IMR-90 (cell line): Measurements from ENCODE around the gene OR11G2. TPM values are rescaled to one million over a fixed set of nuclear protein-coding genes. Genes with fewer than 3 reads are reported as not detected.

Experiments used
- ATAC-seq: fragments of 200-7000 bp; cut with Tn5 transposase; 2 replicates; pipeline ENCODE4 v1.9.1; 2020; ENCODE audit warnings: low read depth, mild to moderate bottlenecking, moderate library complexity
- BruUV-seq: library from RNA; stranded (reverse); fragments of 400-500 nt; replicated peaks from 2 replicates; lab custom pipeline; 2021; lab: Mats Ljungman, UMichigan
- CTCF ChIA-PET: fragments of 300-600 bp; formaldehyde crosslinking; extraction: SDS; loops from one replicate; lab custom pipeline; 2021; ENCODE audit warnings: antibody characterized with exemption; lab: Yijun Ruan, JAX
- POLR2A ChIA-PET: fragments of 300-600 bp; sonication (Branson Sonifier 250); formaldehyde crosslinking; loops from one replicate; lab custom pipeline; 2022; ENCODE audit warnings: antibody characterized with exemption; ENCODE audit not compliant: unreplicated experiment; lab: Charles Lee
- DNase-seq: peaks from one replicate; pipeline ENCODE4 v3.0.0; 2013
- H2AFZ ChIP-seq: replicated peaks from 2 replicates; pipeline ENCODE3; 2013; ENCODE audit warnings: low read length, mild to moderate bottlenecking; ENCODE audit not compliant: poor library complexity
- H2AK5ac ChIP-seq: 2 replicates; pipeline ENCODE4 v1.6.1; 2013; ENCODE audit warnings: low read depth, low read length, inconsistent platforms
- H2AK9ac ChIP-seq: replicated peaks from 2 replicates; pipeline ENCODE3; 2013; ENCODE audit warnings: mild to moderate bottlenecking, low read depth, low read length, moderate library complexity; ENCODE audit not compliant: poor library complexity
- H2BK120ac ChIP-seq: 2 replicates; pipeline ENCODE4 v1.6.1; 2013; ENCODE audit warnings: low read depth, low read length, inconsistent platforms
- H2BK15ac ChIP-seq: 3 replicates; pipeline ENCODE4 v1.6.1; 2013; ENCODE audit warnings: low read depth, low read length, inconsistent platforms
- H2BK20ac ChIP-seq: 2 replicates; pipeline ENCODE4 v1.6.1; 2013; ENCODE audit warnings: low read depth, mild to moderate bottlenecking, inconsistent platforms, low read length, moderate library complexity
- H2BK5ac ChIP-seq: 2 replicates; pipeline ENCODE4 v1.6.1; 2013; ENCODE audit warnings: mild to moderate bottlenecking, low read depth, low read length, inconsistent platforms; ENCODE audit not compliant: poor library complexity, severe bottlenecking
- H3K14ac ChIP-seq: replicated peaks from 2 replicates; pipeline ENCODE4 v1.6.1; 2013; ENCODE audit warnings: low read depth, low read length, inconsistent platforms
- H3K18ac ChIP-seq: 2 replicates; pipeline ENCODE4 v1.6.1; 2013; ENCODE audit warnings: low read depth, low read length, control low read depth
- H3K23ac ChIP-seq: 2 replicates; pipeline ENCODE4 v1.6.1; 2013; ENCODE audit warnings: low read depth, low read length, inconsistent platforms
- H3K27ac ChIP-seq: 2 replicates; pipeline ENCODE4 v1.5.1; 2013; ENCODE audit warnings: mild to moderate bottlenecking, control low read depth, low read length; ENCODE audit not compliant: insufficient read depth
- H3K27me3 ChIP-seq: 2 replicates; pipeline ENCODE4 v1.6.1; 2013; ENCODE audit warnings: low read length; ENCODE audit not compliant: control insufficient read depth, insufficient read depth
- H3K36me3 ChIP-seq: 2 replicates; pipeline ENCODE4 v1.6.1; 2013; ENCODE audit warnings: low read length, mixed read lengths; ENCODE audit not compliant: control insufficient read depth, insufficient read depth
- H3K4ac ChIP-seq: 2 replicates; pipeline ENCODE4 v1.6.1; 2013; ENCODE audit warnings: low read depth, low read length, inconsistent platforms
- H3K4me1 ChIP-seq: 2 replicates; pipeline ENCODE4 v1.6.1; 2013; ENCODE audit warnings: low read length, mixed read lengths; ENCODE audit not compliant: control insufficient read depth, insufficient read depth
- H3K4me2 ChIP-seq: 2 replicates; pipeline ENCODE4 v1.6.1; 2013; ENCODE audit warnings: low read depth, mild to moderate bottlenecking, control low read depth, low read length, moderate library complexity
- H3K4me3 ChIP-seq: 2 replicates; pipeline ENCODE4 v1.5.1; 2013; ENCODE audit warnings: low read depth, mild to moderate bottlenecking, control low read depth, low read length, moderate library complexity; ENCODE audit not compliant: insufficient read depth
- H3K56ac ChIP-seq: 2 replicates; pipeline ENCODE4 v1.6.1; 2013; ENCODE audit warnings: low read length, inconsistent platforms; ENCODE audit not compliant: insufficient read depth; ENCODE audit errors: extremely low read depth
- H3K79me1 ChIP-seq, 2 experiments: 2 replicates each; pipeline ENCODE4 v1.6.1; 2013; ENCODE audit warnings: low read length in 2 of 2, inconsistent platforms in 1 of 2, low read depth in 1 of 2
- H3K9ac ChIP-seq: 2 replicates; pipeline ENCODE4 v1.6.1; 2013; ENCODE audit warnings: low read depth, low read length, control low read depth
- H3K9me1 ChIP-seq: 2 replicates; pipeline ENCODE4 v1.6.1; 2013; ENCODE audit warnings: low read length, inconsistent platforms; ENCODE audit not compliant: insufficient read depth
- H3K9me3 ChIP-seq: 2 replicates; pipeline ENCODE4 v1.6.1; 2013; ENCODE audit warnings: low read length; ENCODE audit not compliant: control insufficient read depth, insufficient read depth
- H4K20me1 ChIP-seq: 2 replicates; pipeline ENCODE4 v1.6.1; 2013; ENCODE audit warnings: low read length, inconsistent platforms; ENCODE audit not compliant: insufficient read depth
- H4K5ac ChIP-seq: 2 replicates; pipeline ENCODE4 v1.6.1; 2013; ENCODE audit warnings: mild to moderate bottlenecking, low read depth, low read length, control low read depth
- H4K8ac ChIP-seq, 2 experiments: 2 replicates each; pipeline ENCODE4 v1.6.1; 2013; ENCODE audit warnings: low read depth in 2 of 2, low read length in 2 of 2, control low read depth in 1 of 2, inconsistent platforms in 1 of 2
- H4K91ac ChIP-seq: 2 replicates; pipeline ENCODE4 v1.6.1; 2013; ENCODE audit warnings: low read depth, low read length, inconsistent platforms; ENCODE audit not compliant: insufficient read depth
- CEBPB ChIP-seq: IDR thresholded peaks from 2 replicates; pipeline ENCODE4 v1.6.1; 2012; ENCODE audit warnings: low read depth, low read length, improper control_type of control experiment
- CTCF ChIP-seq: conservative IDR thresholded peaks from 2 replicates; pipeline ENCODE4 v1.5.1; 2012; ENCODE audit warnings: mild to moderate bottlenecking, low read depth, low read length, improper control_type of control experiment
- NFE2L2 ChIP-seq: fragments of 150-350 bp; IDR thresholded peaks from 2 replicates; pipeline ENCODE4 v1.6.1; 2016; ENCODE audit warnings: low read depth, mild to moderate bottlenecking, low read length
- WGBS, 2 experiments: methylation state at CpG; one replicate each; pipeline versions ENCODE4 v1.1.5 to v1.1.7; 2013; ENCODE audit warnings: missing lambda C conversion rate in 2 of 2; ENCODE audit not compliant: insufficient read length in 1 of 2; ENCODE audit errors: extremely low coverage in 2 of 2; 5-methylcytosine and 5-hydroxymethylcytosine counted together
- dilution Hi-C: fragments of 300-500 bp; cut with HindIII; formaldehyde crosslinking; loops from one replicate; pipeline ENCODE4 v1.14.3; 2018; ENCODE audit warnings: low sequenced_read_pairs; ENCODE audit not compliant: unreplicated experiment
- in situ Hi-C: fragments of 300-500 bp; cut with MboI; formaldehyde crosslinking; loops from 3 replicates; pipeline ENCODE4 v1.14.3; 2019; ENCODE audit warnings: low sequenced_read_pairs, inconsistent platforms, mixed read lengths
- intact Hi-C: fragments of 100-400 bp; cut with micrococcal nuclease; formaldehyde crosslinking; loops from 2 replicates; pipeline ENCODE4 v1.10.0; 2022
- polyA plus RNA-seq, 3 experiments: library from polyadenylated mRNA; depleted of rRNA; stranded (reverse); fragments of >200 nt; gene quantifications; 2 replicates each; pipeline ENCODE4 v1.2.3, GENCODE V29; 2012; ENCODE audit warnings: low replicate concordance in 1 of 3
- total RNA-seq: library from RNA; depleted of rRNA; stranded (reverse); fragments of >200 nt; gene quantifications from 2 replicates; pipeline ENCODE4 v1.2.3, GENCODE V29; 2012

Gene OR11G2
- total and polyA plus RNA-seq, 2 of the 4 experiments (the other 2 are of a cell fraction): not detected

- Histone ChIP-seq H2BK5ac (no peak overlapping the region), H4K91ac (no peak overlapping the region), H3K23ac (no peak overlapping the region), H3K27me3 (no peaks in the 10 kb centered on the region), H4K8ac (no peak overlapping the region), H3K4me1 (no peaks in the 10 kb centered on the region), H3K79me1 (no peaks in the 10 kb centered on the region), H3K27ac (no peak overlapping the region), H3K9me3 (no peaks in the 10 kb centered on the region), H3K9me1 (no peaks in the 10 kb centered on the region), H3K36me3 (no peaks in the 10 kb centered on the region), H3K56ac (no peak overlapping the region), H4K5ac (no peak overlapping the region), H2AK5ac (no peak overlapping the region), H2BK15ac (no peak overlapping the region), H3K4ac (no peak overlapping the region), H3K18ac (no peak overlapping the region), H3K14ac (no peak overlapping the region), H2BK20ac (no peak overlapping the region), H3K4me2 (no peak overlapping the region), H2AK9ac (no peak overlapping the region), H2AFZ (no peak overlapping the region), H4K20me1 (no peaks in the 10 kb centered on the region), H3K9ac (no peak overlapping the region), H3K4me3 (no peak overlapping the region), H2BK120ac (no peak overlapping the region)
- no TSS peak for BruUV-seq
- dilution Hi-C loops (no loop called here), intact Hi-C loops (no loop called here), in situ Hi-C loops (no loop called here)
- TF ChIP-seq CTCF (no peak), CEBPB (peak; percentile 12; the same call in 1 of the 2 replicates), NFE2L2 (no peak)
- ATAC-seq: no peak
- CTCF ChIA-PET: interaction anchor here (0.6 kb wide), 1 partner anchor 276 kb away, joined by 3 read pairs; no protein-coding TSS in a partner anchor
- DNase-seq: no peak
- no CpG with 5 or more reads among the region's 2 CpGs for WGBS, 2 experiments
- POLR2A ChIA-PET: no interaction called here
Observed at GRCh38 chr14:20215196-20215595, 24.5 kb downstream of the OR11G2 start.
